Neural progenitor cell (in vitro differentiated cells): ENCODE measurements around the gene TPSAB1. TPM values are rescaled to one million over a fixed set of nuclear protein-coding genes. Genes with fewer than 3 reads are reported as not detected.

ENCODE experiments used
- DNase-seq: peaks from one replicate; pipeline ENCODE4 v3.0.0-alpha.2; 2016; ENCODE audit warnings: low spot score
- H2AFZ ChIP-seq: fragments of 200-600 bp; sonication (generic); replicated peaks from 2 replicates; pipeline ENCODE4 v1.6.1; 2016; ENCODE audit warnings: antibody characterized with exemption
- H3F3A ChIP-seq: fragments of 200-600 bp; sonication (generic); 2 replicates; pipeline ENCODE4 v1.6.1; 2016; ENCODE audit warnings: antibody characterized with exemption, low read depth
- H3K27ac ChIP-seq: fragments of 200-600 bp; sonication (generic); 2 replicates; pipeline ENCODE4 v1.5.1; 2016; ENCODE audit warnings: mild to moderate bottlenecking
- H3K27me3 ChIP-seq: fragments of 200-600 bp; sonication (generic); 2 replicates; pipeline ENCODE4 v1.6.1; 2016; ENCODE audit warnings: mild to moderate bottlenecking, moderate library complexity
- H3K36me3 ChIP-seq: fragments of 200-600 bp; sonication (generic); 2 replicates; pipeline ENCODE4 v1.5.1; 2016
- H3K4me1 ChIP-seq: fragments of 200-600 bp; sonication (generic); 2 replicates; pipeline ENCODE4 v1.6.1; 2016; ENCODE audit warnings: mixed run types
- H3K4me2 ChIP-seq: fragments of 200-600 bp; sonication (generic); 2 replicates; pipeline ENCODE4 v1.6.1; 2016
- H3K4me3 ChIP-seq: fragments of 200-600 bp; sonication (generic); 2 replicates; pipeline ENCODE4 v1.5.1; 2016
- H3K79me2 ChIP-seq: fragments of 200-600 bp; sonication (generic); 2 replicates; pipeline ENCODE4 v1.6.1; 2016; ENCODE audit warnings: low read depth
- H3K9ac ChIP-seq: fragments of 200-600 bp; sonication (generic); 2 replicates; pipeline ENCODE4 v1.6.1; 2016
- H3K9me3 ChIP-seq: fragments of 200-600 bp; sonication (generic); 2 replicates; pipeline ENCODE4 v1.5.1; 2016; ENCODE audit warnings: low read depth
- H4K20me1 ChIP-seq: fragments of 200-600 bp; sonication (generic); 2 replicates; pipeline ENCODE4 v1.6.1; 2016; ENCODE audit warnings: low read depth
- H3K27ac Mint-ChIP-seq: 3 replicates; pipeline ENCODE4 v1.8.0; 2021; ENCODE audit warnings: mixed read lengths
- H3K27me3 Mint-ChIP-seq: 2 replicates; pipeline ENCODE4 v1.8.0; 2022; ENCODE audit warnings: low read depth, mild to moderate bottlenecking, inconsistent platforms, moderate library complexity, mixed read lengths; ENCODE audit not compliant: insufficient read depth
- H3K36me3 Mint-ChIP-seq: 3 replicates; pipeline ENCODE4 v1.8.0; 2021; ENCODE audit warnings: mixed read lengths
- H3K4me1 Mint-ChIP-seq: 3 replicates; pipeline ENCODE4 v1.8.0; 2021; ENCODE audit warnings: mixed read lengths
- H3K4me3 Mint-ChIP-seq: 3 replicates; pipeline ENCODE4 v1.8.0; 2021; ENCODE audit warnings: mild to moderate bottlenecking, moderate library complexity, mixed read lengths
- H3K9me3 Mint-ChIP-seq: 3 replicates; pipeline ENCODE4 v1.8.0; 2020; ENCODE audit warnings: mixed read lengths
- EZH2 ChIP-seq: fragments of 200-600 bp; sonication (generic); IDR thresholded peaks from 2 replicates; pipeline ENCODE4 v1.6.1; 2017; ENCODE audit warnings: antibody characterized with exemption, mild to moderate bottlenecking, moderate library complexity
- EZH2phosphoT487 ChIP-seq: fragments of 200-600 bp; sonication (generic); IDR thresholded peaks from 2 replicates; pipeline ENCODE4 v1.6.1; 2017; ENCODE audit warnings: antibody characterized with exemption
- total RNA-seq: library from RNA; depleted of rRNA; stranded (reverse); fragments of >200 nt; gene quantifications from 2 replicates; pipeline ENCODE4 v1.2.3, GENCODE V29; 2015; ENCODE audit warnings: low replicate concordance
- TF ChIP-seq, protein P1 (sequence below): fragments of 200-600 bp; sonication (generic); IDR thresholded peaks from 2 replicates; pipeline ENCODE4 v1.5.1; 2017; ENCODE audit warnings: antibody characterized with exemption, mild to moderate bottlenecking

TPSAB1 gene
- total RNA-seq, 1 donor from 2014 or later, result not detected

DNA sequence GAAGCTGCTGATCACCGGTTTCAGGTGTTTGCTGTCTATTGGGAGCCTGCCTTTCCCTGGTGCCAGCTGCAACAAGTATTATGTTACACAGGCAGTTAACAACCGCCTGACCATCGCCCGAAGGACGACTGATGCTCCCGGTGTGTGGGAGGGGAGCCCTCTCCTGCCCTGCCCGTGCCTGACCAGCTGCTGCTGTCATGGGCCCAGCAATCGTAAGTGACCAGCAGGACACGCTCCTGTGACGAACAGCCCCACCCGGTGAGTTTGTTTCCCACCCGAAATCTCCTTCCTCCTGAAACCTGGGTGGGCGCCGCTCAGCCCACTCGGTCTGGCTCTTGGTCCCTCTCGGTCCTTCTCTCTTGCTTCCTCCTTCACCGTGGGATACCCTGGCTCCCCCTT is 51.1 kb downstream of the TPSAB1 start:
- no peak overlapping the region for H3K27ac Mint-ChIP-seq
- peaks cover 18% of the 10 kb centered on the region for H3K4me1 ChIP-seq
- peaks cover 56% of the 10 kb centered on the region for H3K27me3 ChIP-seq
- H3K4me3 Mint-ChIP-seq, result no peak overlapping the region
- H3F3A ChIP-seq, result peaks cover 4% of the 10 kb centered on the region
- no peak overlapping the region for H3K4me2 ChIP-seq
- no peak overlapping the region for H3K27ac ChIP-seq
- peaks cover 26% of the 10 kb centered on the region for H3K27me3 Mint-ChIP-seq
- no peaks in the 10 kb centered on the region for H3K9me3 Mint-ChIP-seq
- no peaks in the 10 kb centered on the region for H3K79me2 ChIP-seq
- H3K4me1 Mint-ChIP-seq, result peaks cover 16% of the 10 kb centered on the region
- H3K9me3 ChIP-seq, result no peaks in the 10 kb centered on the region
- no peak overlapping the region for H3K9ac ChIP-seq
- no peak overlapping the region for H2AFZ ChIP-seq
- H3K4me3 ChIP-seq, result no peak overlapping the region
- no peaks in the 10 kb centered on the region for H3K36me3 ChIP-seq
- TF ChIP-seq EZH2, result no peak
- TF ChIP-seq, protein P1, sequence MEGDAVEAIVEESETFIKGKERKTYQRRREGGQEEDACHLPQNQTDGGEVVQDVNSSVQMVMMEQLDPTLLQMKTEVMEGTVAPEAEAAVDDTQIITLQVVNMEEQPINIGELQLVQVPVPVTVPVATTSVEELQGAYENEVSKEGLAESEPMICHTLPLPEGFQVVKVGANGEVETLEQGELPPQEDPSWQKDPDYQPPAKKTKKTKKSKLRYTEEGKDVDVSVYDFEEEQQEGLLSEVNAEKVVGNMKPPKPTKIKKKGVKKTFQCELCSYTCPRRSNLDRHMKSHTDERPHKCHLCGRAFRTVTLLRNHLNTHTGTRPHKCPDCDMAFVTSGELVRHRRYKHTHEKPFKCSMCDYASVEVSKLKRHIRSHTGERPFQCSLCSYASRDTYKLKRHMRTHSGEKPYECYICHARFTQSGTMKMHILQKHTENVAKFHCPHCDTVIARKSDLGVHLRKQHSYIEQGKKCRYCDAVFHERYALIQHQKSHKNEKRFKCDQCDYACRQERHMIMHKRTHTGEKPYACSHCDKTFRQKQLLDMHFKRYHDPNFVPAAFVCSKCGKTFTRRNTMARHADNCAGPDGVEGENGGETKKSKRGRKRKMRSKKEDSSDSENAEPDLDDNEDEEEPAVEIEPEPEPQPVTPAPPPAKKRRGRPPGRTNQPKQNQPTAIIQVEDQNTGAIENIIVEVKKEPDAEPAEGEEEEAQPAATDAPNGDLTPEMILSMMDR, result no peak
- no peak for TF ChIP-seq EZH2phosphoT487
- no peak for DNase-seq
- no peaks in the 10 kb centered on the region for H3K36me3 Mint-ChIP-seq
- no peaks in the 10 kb centered on the region for H4K20me1 ChIP-seq

Other genes with a start within 250 kb of the TPSAB1 start
- gene SSTR5, start 168.0 kb upstream of the TPSAB1 start, total RNA-seq, result not detected in 2 replicates
- gene C1QTNF8, start 144.5 kb upstream of the TPSAB1 start, total RNA-seq, result not detected in 2 replicates
- gene CACNA1H, start 87.6 kb upstream of the TPSAB1 start, total RNA-seq, result 9.5 and 32.6 TPM in 2 replicates
- gene TPSG1, start 15.4 kb upstream of the TPSAB1 start, total RNA-seq, result not detected in 2 replicates
- gene TPSB2, start 10.5 kb upstream of the TPSAB1 start, total RNA-seq, result not detected in 2 replicates
- not detected in 2 replicates for gene TPSD1, start 15.4 kb downstream of the TPSAB1 start, total RNA-seq
- 184 and 239 TPM in 2 replicates for gene UBE2I, start 68.9 kb downstream of the TPSAB1 start, total RNA-seq
- 0.34 and 4.0 TPM in 2 replicates for gene BAIAP3, start 92.9 kb downstream of the TPSAB1 start, total RNA-seq
- 22.4 and 60.6 TPM in 2 replicates for gene TSR3, start 111.2 kb downstream of the TPSAB1 start, total RNA-seq
- gene GNPTG, start 111.2 kb downstream of the TPSAB1 start, total RNA-seq, result 11.8 and 22.7 TPM in 2 replicates
- 6.1 and 25.4 TPM in 2 replicates for gene UNKL, start 174.0 kb downstream of the TPSAB1 start, total RNA-seq
- gene UQCC4, start 180.0 kb downstream of the TPSAB1 start, total RNA-seq, result 4.6 and 13.2 TPM in 2 replicates
- 1.1 TPM in 1 of 2 replicates, not detected in the other for gene PERCC1, start 190.4 kb downstream of the TPSAB1 start, total RNA-seq
- 0.28 TPM in 1 of 2 replicates, not detected in the other for gene CCDC154, start 203.9 kb downstream of the TPSAB1 start, total RNA-seq
- gene CLCN7, start 234.3 kb downstream of the TPSAB1 start, total RNA-seq, result 11.5 and 33.4 TPM in 2 replicates
- not detected in 2 replicates for gene PTX4, start 248.2 kb downstream of the TPSAB1 start, total RNA-seq